Measurements from ENCODE around the gene UGT1A5.
"Not testable (repeated sequence)": the region's sequence is repeated elsewhere in the genome, so short reads cannot be mapped to it uniquely, and the experiment has no call there.

UGT1A5 gene

GRCh38 chr2:233745838-233746237, 33.1 kb downstream of the UGT1A5 start:
- not testable (repeated sequence) for DNase-seq (ENCODE audit: low read depth, low spot score)

- DNase-seq (ENCODE audit: low read depth, low spot score) = no peak
Measured at GRCh38 chr2:233746475-233747282, 34.0 kb downstream of the UGT1A5 start.

- DNase-seq (ENCODE audit: low read depth, low spot score) = no peak
Measured at GRCh38 chr2:233747283-233747544, 34.5 kb downstream of the UGT1A5 start.

DNA sequence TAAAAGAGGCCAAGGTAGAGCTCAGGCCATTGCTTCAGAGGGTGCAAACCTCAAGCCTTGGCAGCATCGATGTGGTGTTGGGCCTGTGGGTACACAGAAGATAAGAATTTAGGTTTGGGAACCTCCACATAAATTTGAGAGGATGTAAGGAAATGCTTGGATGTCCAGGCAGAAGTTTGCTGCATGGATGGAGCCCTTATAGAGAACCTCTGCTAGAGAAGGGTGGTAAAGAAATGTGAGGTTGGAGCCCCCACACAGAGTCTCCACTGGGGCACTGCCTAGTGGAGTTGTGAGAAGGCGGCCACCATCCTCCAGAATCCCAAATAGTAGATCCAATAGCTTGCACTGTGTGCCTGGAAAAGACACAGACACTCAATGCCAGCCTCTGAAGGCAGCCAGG, 38.0 kb downstream of the UGT1A5 start:
- DNase-seq (ENCODE audit: low read depth, low spot score) = not testable (repeated sequence)

GRCh38 chr2:233751212-233752009, 38.7 kb downstream of the UGT1A5 start:
- not testable (repeated sequence) for DNase-seq (ENCODE audit: low read depth, low spot score)

GRCh38 chr2:233754872-233755611, 42.3 kb downstream of the UGT1A5 start:
- DNase-seq (ENCODE audit: low read depth, low spot score) = no peak

DNA sequence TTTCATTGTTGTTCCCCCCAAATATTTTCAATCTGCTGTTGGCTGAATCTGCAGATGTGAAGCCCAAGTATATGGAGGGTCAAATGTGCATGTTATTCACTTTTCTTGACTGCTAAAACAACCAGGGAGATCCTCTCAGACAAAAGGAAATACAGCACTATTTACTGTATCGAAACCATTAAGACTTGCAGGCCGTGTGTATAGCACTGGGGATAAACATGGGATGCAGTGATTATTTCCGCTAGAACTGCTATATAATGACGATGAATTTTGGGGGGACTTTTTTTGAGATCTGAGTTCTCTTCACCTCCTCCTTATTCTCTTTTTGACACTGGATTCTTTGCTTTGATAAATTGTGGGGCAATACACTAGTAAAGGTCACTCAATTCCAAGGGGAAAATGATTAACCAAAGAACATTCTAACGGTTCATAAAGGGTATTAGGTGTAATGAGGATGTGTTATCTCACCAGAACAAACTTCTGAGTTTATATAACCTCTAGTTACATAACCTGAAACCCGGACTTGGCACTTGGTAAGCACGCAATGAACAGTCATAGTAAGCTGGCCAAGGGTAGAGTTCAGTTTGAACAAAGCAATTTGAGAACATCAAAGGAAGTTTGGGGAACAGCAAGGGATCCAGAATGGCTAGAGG, 43.8 kb downstream of the UGT1A5 start:
- no peak for DNase-seq (ENCODE audit: low read depth, low spot score)

GRCh38 chr2:233758141-233758540, 45.4 kb downstream of the UGT1A5 start:
- DNase-seq (ENCODE audit: low read depth, low spot score) = no peak

- DNase-seq (ENCODE audit: low read depth, low spot score) = no peak
Measured at GRCh38 chr2:233758849-233759248, 46.1 kb downstream of the UGT1A5 start.

DNA sequence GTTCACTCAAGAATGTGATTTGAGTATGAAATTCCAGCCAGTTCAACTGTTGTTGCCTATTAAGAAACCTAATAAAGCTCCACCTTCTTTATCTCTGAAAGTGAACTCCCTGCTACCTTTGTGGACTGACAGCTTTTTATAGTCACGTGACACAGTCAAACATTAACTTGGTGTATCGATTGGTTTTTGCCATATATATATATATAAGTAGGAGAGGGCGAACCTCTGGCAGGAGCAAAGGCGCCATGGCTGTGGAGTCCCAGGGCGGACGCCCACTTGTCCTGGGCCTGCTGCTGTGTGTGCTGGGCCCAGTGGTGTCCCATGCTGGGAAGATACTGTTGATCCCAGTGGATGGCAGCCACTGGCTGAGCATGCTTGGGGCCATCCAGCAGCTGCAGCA, 47.3 kb downstream of the UGT1A5 start, which contains the start of gene UGT1A1:
Gene UGT1A1, plus strand, starts transcription at position 228 of the 400 bp plus-strand sequence. Its CDS starts 18 bp downstream, at position 246.
- no peak for DNase-seq (ENCODE audit: low read depth, low spot score)

- no peak for DNase-seq (ENCODE audit: low read depth, low spot score)
Measured at GRCh38 chr2:233761040-233761769, 48.5 kb downstream of the UGT1A5 start.

DNA sequence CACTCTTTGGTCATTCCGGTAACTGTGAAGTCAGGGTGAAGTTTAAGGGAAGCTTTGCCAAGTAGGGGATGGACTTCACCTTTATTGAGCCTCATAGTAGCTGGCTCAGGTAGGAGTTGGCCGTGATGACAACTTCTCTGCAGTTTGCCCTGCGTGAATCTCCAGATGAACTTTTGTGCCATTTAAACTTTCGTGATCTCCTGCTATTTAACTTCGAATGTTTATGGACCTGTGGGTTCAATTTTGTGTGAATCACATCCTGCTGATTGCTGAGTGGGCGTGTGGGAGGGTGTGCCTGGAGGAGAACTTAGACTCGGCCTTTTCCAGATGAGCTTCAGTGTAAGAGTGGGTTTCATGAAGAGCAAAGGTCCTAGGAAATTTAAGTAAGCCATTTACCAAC, 51.6 kb downstream of the UGT1A5 start:
- no peak for DNase-seq (ENCODE audit: low read depth, low spot score)

- DNase-seq (ENCODE audit: low read depth, low spot score) = no peak
Measured at GRCh38 chr2:233764761-233765160, 52.1 kb downstream of the UGT1A5 start.

DNA sequence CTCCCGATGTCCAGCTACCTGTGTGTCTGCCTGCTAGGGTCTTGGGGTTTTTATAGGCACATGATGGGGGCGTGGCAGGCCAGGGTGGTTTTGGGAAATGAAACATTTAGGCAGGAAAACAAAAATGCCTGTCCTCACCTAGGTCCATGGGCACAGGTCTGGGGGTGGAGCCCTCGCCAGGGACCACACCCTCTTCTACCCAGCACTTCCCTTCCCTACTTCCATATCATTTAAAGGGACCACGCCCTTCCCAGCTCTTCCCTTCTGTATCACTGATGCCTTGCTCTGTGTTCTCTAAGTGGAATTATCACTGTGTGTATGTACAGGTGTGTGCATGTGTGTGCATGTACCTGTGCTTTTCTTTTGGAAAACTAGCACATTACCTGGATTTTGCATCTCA, 53.7 kb downstream of the UGT1A5 start:
- DNase-seq (ENCODE audit: low read depth, low spot score) = no peak

DNA sequence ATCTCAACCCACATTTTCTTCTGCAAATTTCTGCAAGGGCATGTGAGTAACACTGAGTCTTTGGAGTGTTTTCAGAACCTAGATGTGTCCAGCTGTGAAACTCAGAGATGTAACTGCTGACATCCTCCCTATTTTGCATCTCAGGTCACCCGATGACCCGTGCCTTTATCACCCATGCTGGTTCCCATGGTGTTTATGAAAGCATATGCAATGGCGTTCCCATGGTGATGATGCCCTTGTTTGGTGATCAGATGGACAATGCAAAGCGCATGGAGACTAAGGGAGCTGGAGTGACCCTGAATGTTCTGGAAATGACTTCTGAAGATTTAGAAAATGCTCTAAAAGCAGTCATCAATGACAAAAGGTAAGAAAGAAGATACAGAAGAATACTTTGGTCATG, 55.4 kb downstream of the UGT1A5 start:
- peak; percentile 5 for DNase-seq (ENCODE audit: low read depth, low spot score)

- no peak for DNase-seq (ENCODE audit: low read depth, low spot score)
Measured at GRCh38 chr2:233769260-233769659, 56.6 kb downstream of the UGT1A5 start.

DNA sequence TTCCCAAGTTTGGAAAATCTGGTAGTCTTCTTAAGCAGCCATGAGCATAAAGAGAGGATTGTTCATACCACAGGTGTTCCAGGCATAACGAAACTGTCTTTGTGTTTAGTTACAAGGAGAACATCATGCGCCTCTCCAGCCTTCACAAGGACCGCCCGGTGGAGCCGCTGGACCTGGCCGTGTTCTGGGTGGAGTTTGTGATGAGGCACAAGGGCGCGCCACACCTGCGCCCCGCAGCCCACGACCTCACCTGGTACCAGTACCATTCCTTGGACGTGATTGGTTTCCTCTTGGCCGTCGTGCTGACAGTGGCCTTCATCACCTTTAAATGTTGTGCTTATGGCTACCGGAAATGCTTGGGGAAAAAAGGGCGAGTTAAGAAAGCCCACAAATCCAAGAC, 59.4 kb downstream of the UGT1A5 start:
- DNase-seq (ENCODE audit: low read depth, low spot score) = no peak

DNA sequence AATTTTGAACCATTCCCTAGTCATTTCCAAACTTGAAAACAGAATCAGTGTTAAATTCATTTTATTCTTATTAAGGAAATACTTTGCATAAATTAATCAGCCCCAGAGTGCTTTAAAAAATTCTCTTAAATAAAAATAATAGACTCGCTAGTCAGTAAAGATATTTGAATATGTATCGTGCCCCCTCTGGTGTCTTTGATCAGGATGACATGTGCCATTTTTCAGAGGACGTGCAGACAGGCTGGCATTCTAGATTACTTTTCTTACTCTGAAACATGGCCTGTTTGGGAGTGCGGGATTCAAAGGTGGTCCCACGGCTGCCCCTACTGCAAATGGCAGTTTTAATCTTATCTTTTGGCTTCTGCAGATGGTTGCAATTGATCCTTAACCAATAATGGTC, 59.9 kb downstream of the UGT1A5 start:
- no peak for DNase-seq (ENCODE audit: low read depth, low spot score)

GRCh38 chr2:233773854-233774253, 61.1 kb downstream of the UGT1A5 start:
- DNase-seq (ENCODE audit: low read depth, low spot score) = no peak

DNA sequence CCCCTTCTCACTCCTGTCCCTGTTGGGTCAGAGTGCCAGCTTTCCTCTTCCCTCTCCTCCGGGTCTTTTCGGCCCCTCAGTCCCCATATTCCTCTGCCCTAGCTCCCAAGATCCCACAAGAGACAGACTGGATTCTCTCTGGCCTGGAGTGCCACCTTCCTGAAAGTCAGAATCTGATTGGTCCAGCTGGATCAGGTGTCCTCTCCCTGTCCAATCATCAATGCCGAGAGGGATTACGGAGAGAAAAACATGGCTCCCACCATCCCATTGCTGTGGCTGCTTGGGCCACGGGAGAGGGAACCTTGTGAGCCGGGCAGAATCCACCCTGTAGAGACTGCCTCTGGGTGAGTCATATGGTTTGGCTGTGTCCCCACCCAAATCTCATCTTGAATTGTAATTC, 62.7 kb downstream of the UGT1A5 start:
- DNase-seq (ENCODE audit: low read depth, low spot score) = no peak

DNA sequence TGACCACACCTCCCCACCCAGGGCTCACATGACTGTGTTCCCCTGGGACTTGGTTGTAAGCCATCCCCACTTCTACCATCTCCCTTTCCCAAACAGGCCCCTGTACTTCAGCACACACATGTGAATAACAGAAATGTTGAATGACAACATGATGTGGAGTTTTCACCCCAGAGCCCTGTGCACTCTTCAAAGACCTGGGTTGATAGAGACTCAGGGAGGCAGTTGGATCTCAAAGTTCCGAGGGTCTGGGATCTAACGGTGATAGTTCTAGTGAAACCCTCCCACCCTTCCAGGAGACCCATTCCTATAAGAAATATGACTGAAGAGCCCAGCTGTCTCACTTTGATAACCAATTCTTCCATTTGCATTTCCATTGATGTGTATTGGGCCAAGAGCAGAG, 65.3 kb downstream of the UGT1A5 start, which contains the start of gene MROH2A:
Gene MROH2A, plus strand, starts transcription at position 301 of the 400 bp plus-strand sequence. CDS start 1,029 bp downstream, outside the sequence.
- DNase-seq (ENCODE audit: low read depth, low spot score) = no peak

All from iPS DF 19.7 (cell line).